RPMI7951 (cell line): ENCODE results near the gene FCER1A. TPM values are rescaled to one million over a fixed set of nuclear protein-coding genes. Genes with fewer than 3 reads are reported as not detected.

Experiments used
- DNase-seq: peaks from one replicate; pipeline ENCODE4 v3.0.0-alpha.2; 2012; ENCODE audit warnings: low read depth
- total RNA-seq: library from RNA; depleted of rRNA; stranded (reverse); fragments of >200 nt; shearing (Covaris generic); gene quantifications from 2 replicates; pipeline ENCODE4 v1.2.3, GENCODE V29; 2014; rRNA removed

Gene FCER1A
- total RNA-seq, 1 experiment from 2014 or later, result not detected

- no peak for DNase-seq
Observed at GRCh38 chr1:159352436-159352835, 50.3 kb downstream of the FCER1A start.

Other genes with a start within 250 kb of the FCER1A start
- 13.9 and 15.5 TPM in 2 replicates for gene AIM2, start 225.6 kb upstream of the FCER1A start, total RNA-seq
- 0.96 and 1.2 TPM in 2 replicates for gene CADM3, start 130.7 kb upstream of the FCER1A start, total RNA-seq
- not detected in 2 replicates for gene ACKR1, start 97.5 kb upstream of the FCER1A start, total RNA-seq
- not detected in 2 replicates for gene OR10J4, start 129.9 kb downstream of the FCER1A start, total RNA-seq
- gene OR10J1, start 137.4 kb downstream of the FCER1A start, total RNA-seq, result not detected in 2 replicates
- gene OR10J5, start 233.7 kb downstream of the FCER1A start, total RNA-seq, result not detected in 2 replicates